Measurements from ENCODE around the gene MAPK12. TPM values are rescaled to one million over a fixed set of nuclear protein-coding genes. Genes with fewer than 3 reads are reported as not detected.

Gene MAPK12
- total and polyA plus RNA-seq, 9 of the 15 experiments (the other 6 are each of a cell fraction or from before 2014, with no cell fraction given) = 0.79 to 71.5 (median 32.8) TPM

- Histone ChIP-seq H3K9me1 (ENCODE audit: control insufficient read depth, insufficient read depth, low read length) (no peaks in the 10 kb centered on the region), H4K20me1 (replicated peaks; ENCODE audit: control insufficient read depth, insufficient read depth, low read length) (no peaks in the 10 kb centered on the region), H3K36me3 (ENCODE audit: control insufficient read depth, insufficient read depth, low read length) (peaks cover 61% of the 10 kb centered on the region; the same call in 1 of the 3 replicates), H3K9ac (ENCODE audit: insufficient read depth in 1 of 2, low read depth in 2 of 2, low read length in 2 of 2) (peak overlapping the region in 1 of 2 experiments; percentile 58; a peak in 2 of 4 replicates), H2AFZ (ENCODE audit: low read depth, low read length) (no peak overlapping the region), H3K4me3 (no peak overlapping the region), H3K79me2 (ENCODE audit: control insufficient read depth, insufficient read depth, low read length) (peaks cover 16% of the 10 kb centered on the region), H3K4me2 (ENCODE audit: insufficient read depth, low read length) (no peak overlapping the region), H3K27ac (ENCODE audit: extremely low read depth, low read depth, low read length) (no peak overlapping the region), H3K4me1 (replicated peaks in 1 of 2; ENCODE audit: control insufficient read depth in 2 of 2, insufficient read depth in 2 of 2, low read length in 2 of 2) (peaks cover 4 to 92% of the 10 kb centered on the region in 2 experiments), H3K27me3 (ENCODE audit: control insufficient read depth in 2 of 2, insufficient read depth in 2 of 2, low read length in 2 of 2) (no peaks in the 10 kb centered on the region), H3K9me3 (replicated peaks; ENCODE audit: control insufficient read depth, insufficient read depth, low read depth, low read length) (no peaks in the 10 kb centered on the region)
- no peak for TF ChIP-seq PCBP2 (IDR thresholded peaks at IDR 0.05; ENCODE audit: low read depth, low read length, poor library complexity, severe bottlenecking)
- CTCF ChIA-PET (ENCODE audit: low intra/inter-chr PET ratio) = no interaction called here
- no TSS peak for BruUV-seq (replicated peaks)
- POLR2A ChIA-PET = interaction anchor here (0.6 to 1.6 kb wide), 4 partner anchors 10 to 317 kb away, joined by 3 to 11 read pairs (median 4); no protein-coding TSS in a partner anchor
- FAIRE-seq (no peak), ATAC-seq (no peak), DNase-seq (ENCODE audit: extremely low read depth in 1 of 4, low spot score in 3 of 4) (no peak)
- in situ Hi-C loops (cut with MboI) (no loop called here), intact Hi-C loops (cut with micrococcal nuclease) (no loop called here)
- 57% methylated on average over 6 of the region's 22 CpGs for WGBS (ENCODE audit: insufficient coverage, low coverage, missing lambda C conversion rate)
Observed at GRCh38 chr22:50253046-50253915, 8.2 kb downstream of the MAPK12 start.
